Suprapubic skin (tissue), 4 donors: ENCODE data around the gene TMEM98.

Experiments used
- EP300 ChIP-seq: sonication (generic); formaldehyde crosslinking; IDR thresholded peaks from one replicate; pipeline ENCODE4 v1.6.1; 2017; ENCODE audit warnings: antibody characterized with exemption
- POLR2A ChIP-seq, 2 donors: fragments of 450-650 bp; IDR thresholded peaks; one replicate each; pipeline ENCODE4 v1.6.1; 2017; ENCODE audit warnings: antibody characterized with exemption in 2 of 2, mild to moderate bottlenecking in 2 of 2, moderate library complexity in 2 of 2
- POLR2AphosphoS5 ChIP-seq, 3 donors: sonication (generic); formaldehyde crosslinking; IDR thresholded peaks; one replicate each; pipeline ENCODE4 v1.6.1; 2017; ENCODE audit warnings: antibody characterized with exemption in 3 of 3
- TF ChIP-seq, protein P1 (sequence below), 2 donors: fragments of 200-600 bp in 1 of 2; fragments of 450-650 bp in 1 of 2; sonication (generic) in 1 of 2; IDR thresholded peaks; one replicate each; pipeline ENCODE4 v1.5.1; 2016 to 2019; ENCODE audit warnings: antibody characterized with exemption in 2 of 2, mild to moderate bottlenecking in 1 of 2, moderate library complexity in 1 of 2

DNA sequence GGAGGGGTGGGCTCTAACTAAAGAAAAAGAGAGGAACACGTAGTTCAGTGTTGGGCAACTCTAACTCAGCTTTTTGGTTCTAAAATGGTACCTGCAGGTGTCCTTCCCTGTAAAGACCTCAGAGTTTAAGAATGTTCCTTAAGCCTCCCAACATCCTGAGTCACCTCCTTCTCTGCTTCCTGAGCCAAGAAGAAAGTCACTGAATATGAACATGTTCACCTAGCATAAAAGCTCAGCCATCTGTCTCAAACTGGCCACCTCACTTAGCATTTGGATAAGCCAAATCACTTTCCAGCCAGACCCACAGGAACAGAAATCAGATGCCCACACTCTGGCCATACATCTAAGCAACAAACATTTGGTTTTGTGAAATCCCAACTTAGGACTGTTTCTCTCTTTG lies 3.7 kb downstream of the TMEM98 start:
- TF ChIP-seq, protein P1, sequence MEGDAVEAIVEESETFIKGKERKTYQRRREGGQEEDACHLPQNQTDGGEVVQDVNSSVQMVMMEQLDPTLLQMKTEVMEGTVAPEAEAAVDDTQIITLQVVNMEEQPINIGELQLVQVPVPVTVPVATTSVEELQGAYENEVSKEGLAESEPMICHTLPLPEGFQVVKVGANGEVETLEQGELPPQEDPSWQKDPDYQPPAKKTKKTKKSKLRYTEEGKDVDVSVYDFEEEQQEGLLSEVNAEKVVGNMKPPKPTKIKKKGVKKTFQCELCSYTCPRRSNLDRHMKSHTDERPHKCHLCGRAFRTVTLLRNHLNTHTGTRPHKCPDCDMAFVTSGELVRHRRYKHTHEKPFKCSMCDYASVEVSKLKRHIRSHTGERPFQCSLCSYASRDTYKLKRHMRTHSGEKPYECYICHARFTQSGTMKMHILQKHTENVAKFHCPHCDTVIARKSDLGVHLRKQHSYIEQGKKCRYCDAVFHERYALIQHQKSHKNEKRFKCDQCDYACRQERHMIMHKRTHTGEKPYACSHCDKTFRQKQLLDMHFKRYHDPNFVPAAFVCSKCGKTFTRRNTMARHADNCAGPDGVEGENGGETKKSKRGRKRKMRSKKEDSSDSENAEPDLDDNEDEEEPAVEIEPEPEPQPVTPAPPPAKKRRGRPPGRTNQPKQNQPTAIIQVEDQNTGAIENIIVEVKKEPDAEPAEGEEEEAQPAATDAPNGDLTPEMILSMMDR (IDR thresholded peaks at IDR 0.05): no peak
- no peak for TF ChIP-seq POLR2AphosphoS5 (IDR thresholded peaks at IDR 0.05)
- no peak for TF ChIP-seq POLR2A (IDR thresholded peaks at IDR 0.05)
- TF ChIP-seq EP300: no peak
